Keratinocyte (primary cell): ENCODE data around the gene EFTUD2. TPM values are rescaled to one million over a fixed set of nuclear protein-coding genes. Genes with fewer than 3 reads are reported as not detected.

Source experiments
- DNase-seq: peaks from one replicate; pipeline ENCODE4 v3.0.0-alpha.2; 2011; ENCODE audit warnings: low read depth, missing footprints, low spot score
- FAIRE-seq: peaks from 2 replicates; lab custom pipeline; 2011; peaks lifted over from hg19 to GRCh38; lab: Jason Lieb, UNC
- H2AFZ ChIP-seq: 2 replicates; pipeline ENCODE4 v1.6.0; 2012; ENCODE audit warnings: low read length, control low read depth, inconsistent platforms; ENCODE audit not compliant: control insufficient read depth
- H3K27ac ChIP-seq: 2 replicates; pipeline ENCODE4 v1.5.1; 2011; ENCODE audit warnings: low read length; ENCODE audit not compliant: control insufficient read depth, insufficient read depth
- H3K27me3 ChIP-seq: 3 replicates; pipeline ENCODE4 v1.6.0; 2011; ENCODE audit warnings: low read length; ENCODE audit not compliant: control insufficient read depth, insufficient read depth; ENCODE audit errors: extremely low read depth
- H3K36me3 ChIP-seq, 2 experiments: 2 replicates in 1 of 2; 3 replicates in 1 of 2; pipeline ENCODE4 v1.5.1; 2011; ENCODE audit warnings: low read length in 2 of 2, mild to moderate bottlenecking in 1 of 2; ENCODE audit not compliant: control insufficient read depth in 2 of 2, insufficient read depth in 2 of 2; ENCODE audit errors: extremely low read depth in 1 of 2
- H3K4me1 ChIP-seq: 3 replicates; pipeline ENCODE4 v1.5.1; 2011; ENCODE audit warnings: low read length; ENCODE audit not compliant: control insufficient read depth, insufficient read depth; ENCODE audit errors: extremely low read depth
- H3K4me2 ChIP-seq: 3 replicates; pipeline ENCODE4 v1.6.0; 2011; ENCODE audit warnings: low read depth, low read length; ENCODE audit not compliant: control insufficient read depth, insufficient read depth; ENCODE audit errors: extremely low read depth
- H3K4me3 ChIP-seq, 3 experiments: fragments of 200-600 bp in 1 of 3; sonication (generic) in 1 of 3; 2 replicates in 2 of 3; 3 replicates in 1 of 3; pipeline ENCODE4 v1.5.1; 2011 to 2016; ENCODE audit warnings: low read length in 3 of 3, mild to moderate bottlenecking in 3 of 3, control low read depth in 2 of 3, inconsistent platforms in 1 of 3, low read depth in 1 of 3, mixed read lengths in 1 of 3, mixed run types in 1 of 3, moderate library complexity in 1 of 3; ENCODE audit not compliant: control insufficient read depth in 2 of 3, insufficient read depth in 2 of 3; ENCODE audit errors: extremely low read depth in 1 of 3
- H3K79me2 ChIP-seq: 2 replicates; pipeline ENCODE4 v1.6.0; 2012; ENCODE audit warnings: low read length; ENCODE audit not compliant: control insufficient read depth, insufficient read depth
- H3K9ac ChIP-seq: 3 replicates; pipeline ENCODE4 v1.6.0; 2011; ENCODE audit warnings: low read length; ENCODE audit not compliant: control insufficient read depth, insufficient read depth; ENCODE audit errors: extremely low read depth
- H3K9me1 ChIP-seq: 3 replicates; pipeline ENCODE4 v1.6.0; 2011; ENCODE audit warnings: low read length; ENCODE audit not compliant: control insufficient read depth, insufficient read depth; ENCODE audit errors: extremely low read depth
- H3K9me3 ChIP-seq: 2 replicates; pipeline ENCODE4 v1.5.1; 2012; ENCODE audit warnings: low read depth, low read length; ENCODE audit not compliant: control insufficient read depth
- H4K20me1 ChIP-seq: 3 replicates; pipeline ENCODE4 v1.6.0; 2011; ENCODE audit warnings: low read length; ENCODE audit not compliant: control insufficient read depth, insufficient read depth; ENCODE audit errors: extremely low read depth
- CTCF ChIP-seq, 3 experiments: IDR thresholded peaks in 1 of 3; conservative IDR thresholded peaks in 1 of 3; optimal IDR thresholded peaks in 1 of 3; 2 replicates in 2 of 3; 3 replicates in 1 of 3; pipeline versions ENCODE3 to v1.5.1; 2011; ENCODE audit warnings: low read length in 3 of 3, mild to moderate bottlenecking in 3 of 3, moderate library complexity in 2 of 3, control low read depth in 1 of 3, inconsistent platforms in 1 of 3; ENCODE audit not compliant: insufficient read depth in 2 of 3; ENCODE audit errors: extremely low read depth in 1 of 3
- EZH2 ChIP-seq: IDR thresholded peaks from one replicate; pipeline ENCODE4 v1.6.1; 2012; ENCODE audit warnings: inconsistent platforms, mild to moderate bottlenecking, low read length, moderate library complexity
- dilution Hi-C: fragments of 300-500 bp; cut with MboI; formaldehyde crosslinking; loops from one replicate; pipeline ENCODE4 v1.7.0; 2020; ENCODE audit warnings: low sequenced_read_pairs; ENCODE audit not compliant: extremely low pct_ligation_motif_present
- polyA plus RNA-seq, 5 experiments: library from polyadenylated mRNA; depleted of rRNA in 3 of 5; stranded (reverse) in 3 of 5; stranded (forward) in 1 of 5; unstranded in 1 of 5; fragments of >200 nt; gene quantifications; 1 replicate in 1 of 5; 2 replicates in 3 of 5; 3 replicates in 1 of 5; pipeline versions ENCODE4 v1.2.1 to v1.2.3, GENCODE V29; 2011 to 2012; ENCODE audit warnings: missing spikeins in 2 of 5, low read depth in 1 of 5, low replicate concordance in 1 of 5

The EFTUD2 gene
- polyA plus RNA-seq, 1 donor (not counting 4 experiments of a cell fraction or from before 2014, with no cell fraction given): 160 TPM

DNA sequence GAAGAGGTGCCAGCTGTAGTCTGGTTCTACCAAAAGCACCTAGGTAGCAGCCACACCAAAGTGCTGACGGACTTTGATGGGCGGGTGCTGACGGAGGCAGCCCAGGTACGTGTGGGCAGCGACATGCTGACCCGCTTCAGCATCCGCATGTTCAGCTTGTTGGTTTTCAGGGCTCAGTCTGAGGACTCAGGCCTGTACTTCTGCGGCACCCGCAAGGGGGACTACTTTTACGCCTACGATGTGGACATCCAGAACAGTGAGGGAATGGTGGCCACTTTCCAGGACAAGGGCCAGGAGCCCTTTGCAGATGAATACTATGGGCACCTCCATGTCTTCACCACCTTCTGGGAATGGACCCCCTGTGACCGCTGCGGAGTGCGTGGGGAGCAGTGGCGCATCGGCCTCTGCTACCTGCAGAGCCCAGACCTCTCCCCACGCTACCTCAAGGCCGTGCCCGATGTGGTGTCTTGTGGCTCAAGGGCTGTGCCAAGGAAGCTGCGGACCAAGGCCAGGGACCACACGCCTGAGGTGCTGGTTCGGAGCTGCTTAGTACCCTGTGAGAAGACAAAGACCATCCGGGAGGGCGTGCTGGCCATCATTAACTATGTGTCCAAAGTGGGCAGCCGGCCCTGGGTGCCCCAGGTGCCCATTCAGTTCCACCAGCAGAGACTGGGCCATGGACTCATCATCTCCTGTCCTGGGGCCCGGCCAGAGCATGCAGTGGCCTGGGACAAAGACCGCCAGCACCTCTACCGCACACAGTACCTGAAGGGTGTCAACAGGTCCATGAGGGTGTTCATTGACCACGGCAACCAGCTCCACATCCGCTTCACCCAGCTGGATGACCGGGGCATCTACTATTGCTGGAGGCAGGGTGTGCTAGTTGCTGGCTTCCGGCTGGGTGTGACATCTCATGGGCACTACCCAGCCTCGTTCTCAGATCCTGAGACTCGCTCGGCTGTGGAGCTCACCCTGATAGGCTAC is 5.0 kb upstream of the EFTUD2 start:
- DNase-seq (no peak), FAIRE-seq (no peak)
- dilution Hi-C loops: loop anchor here (25.0 kb wide), 1 partner anchor 108 kb away; no protein-coding TSS in a partner anchor
- Histone ChIP-seq H3K4me1 (peaks cover 27% of the 10 kb centered on the region), H4K20me1 (no peaks in the 10 kb centered on the region), H3K79me2 (no peaks in the 10 kb centered on the region), H3K9me1 (no peaks in the 10 kb centered on the region), H3K4me2 (no peak overlapping the region), H3K4me3 (no peak overlapping the region), H3K27ac (no peak overlapping the region), H2AFZ (no peak overlapping the region), H3K9me3 (no peaks in the 10 kb centered on the region), H3K36me3 (no peaks in the 10 kb centered on the region), H3K9ac (no peak overlapping the region), H3K27me3 (no peaks in the 10 kb centered on the region)
- TF ChIP-seq EZH2 (no peak), CTCF (optimal IDR thresholded peaks at IDR 0.05 in 1 of 3, IDR thresholded peaks at IDR 0.05 in 1 of 3, conservative IDR thresholded peaks at IDR 0.05 in 1 of 3; ENCODE audit: extremely low read depth in 1 of 3, insufficient read depth in 2 of 3, low read length in 3 of 3) (no peak)

DNA sequence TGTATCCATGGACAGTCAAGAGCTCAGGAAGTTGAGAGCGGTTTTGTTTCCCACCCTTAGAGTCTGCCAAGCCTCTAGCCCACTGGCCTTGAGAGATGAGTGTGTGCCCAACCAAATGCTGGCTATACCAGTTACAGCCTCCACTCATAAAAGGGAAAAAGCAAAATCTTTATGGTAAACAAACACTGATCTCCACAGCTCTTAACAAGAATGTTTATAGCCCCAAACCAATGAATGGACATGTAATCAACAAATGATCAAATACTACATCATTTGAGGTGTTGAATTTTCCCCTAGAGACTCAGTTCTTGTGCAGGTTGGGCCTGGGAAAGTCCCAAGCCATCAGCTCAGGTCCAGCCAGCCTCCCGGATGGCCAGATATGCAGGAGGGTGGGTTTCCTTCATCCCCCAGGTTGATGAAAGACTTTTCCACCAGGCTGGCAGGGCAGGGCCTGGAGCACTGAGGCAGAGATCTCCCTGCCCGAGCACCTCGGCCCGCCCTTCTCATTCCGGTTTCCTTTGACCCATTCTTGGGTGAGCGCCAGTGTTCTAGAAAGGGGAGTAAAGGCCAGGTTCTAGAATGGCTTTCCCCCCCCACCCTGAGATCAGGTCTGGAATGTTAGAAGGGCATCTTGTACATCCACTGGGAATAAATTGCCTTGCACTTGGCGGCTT is 3.9 kb upstream of the EFTUD2 start:
- no peaks in the 10 kb centered on the region for H3K36me3 ChIP-seq
- H3K4me1 ChIP-seq: peaks cover 21% of the 10 kb centered on the region
- no peak overlapping the region for H3K9ac ChIP-seq
- H3K9me3 ChIP-seq: no peaks in the 10 kb centered on the region
- no peak overlapping the region for H3K4me2 ChIP-seq
- peaks cover 10% of the 10 kb centered on the region for H3K79me2 ChIP-seq
- H3K9me1 ChIP-seq: no peaks in the 10 kb centered on the region
- TF ChIP-seq CTCF (optimal IDR thresholded peaks at IDR 0.05 in 1 of 3, IDR thresholded peaks at IDR 0.05 in 1 of 3, conservative IDR thresholded peaks at IDR 0.05 in 1 of 3; ENCODE audit: extremely low read depth in 1 of 3, insufficient read depth in 2 of 3, low read length in 3 of 3): no peak
- TF ChIP-seq EZH2: no peak
- no peaks in the 10 kb centered on the region for H3K27me3 ChIP-seq
- DNase-seq (no peak), FAIRE-seq (no peak)
- no peak overlapping the region for H2AFZ ChIP-seq
- H4K20me1 ChIP-seq: no peaks in the 10 kb centered on the region
- no peak overlapping the region for H3K4me3 ChIP-seq
- dilution Hi-C loops: loop anchor here (25.0 kb wide), 1 partner anchor 109 kb away; no protein-coding TSS in a partner anchor
- H3K27ac ChIP-seq: no peak overlapping the region
